Erythroblast (primary cell): ENCODE results near the gene HMOX2.

ENCODE experiments used
- DNase-seq, 2 experiments: peaks; one replicate each; lab custom pipeline; 2025; lab: John Stamatoyannopoulos, UW
- GATA1 ChIP-seq: IDR thresholded peaks from 2 replicates; pipeline ENCODE4 v1.6.1; 2011; ENCODE audit warnings: low read depth, mild to moderate bottlenecking, control low read depth, low read length, moderate library complexity
- POLR2A ChIP-seq: IDR thresholded peaks from 2 replicates; pipeline ENCODE4 v1.6.1; 2011; ENCODE audit warnings: mild to moderate bottlenecking, low read length

The HMOX2 gene

DNA sequence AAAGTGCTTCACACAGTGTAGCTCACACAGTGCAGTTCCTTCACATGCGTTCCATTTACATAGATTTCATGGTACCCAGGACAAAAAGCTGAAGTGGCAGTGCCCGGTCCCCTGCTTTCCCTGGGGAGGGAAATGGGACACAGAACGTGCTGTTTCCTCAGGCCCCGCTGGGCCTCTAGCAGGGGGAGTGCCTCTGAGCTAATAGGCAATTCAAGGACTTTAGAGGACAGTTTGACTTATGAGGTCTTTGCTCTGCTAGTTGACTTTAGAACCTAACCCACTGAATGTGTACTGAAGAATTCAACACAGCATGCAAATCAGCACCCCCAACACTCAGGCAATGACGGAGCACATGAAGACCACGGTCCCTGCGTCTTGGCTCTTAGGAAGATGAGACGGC lies 55.6 kb downstream of the HMOX2 start:
- no peak for TF ChIP-seq GATA1
- TF ChIP-seq POLR2A: no peak
- DNase-seq: no peak

DNA sequence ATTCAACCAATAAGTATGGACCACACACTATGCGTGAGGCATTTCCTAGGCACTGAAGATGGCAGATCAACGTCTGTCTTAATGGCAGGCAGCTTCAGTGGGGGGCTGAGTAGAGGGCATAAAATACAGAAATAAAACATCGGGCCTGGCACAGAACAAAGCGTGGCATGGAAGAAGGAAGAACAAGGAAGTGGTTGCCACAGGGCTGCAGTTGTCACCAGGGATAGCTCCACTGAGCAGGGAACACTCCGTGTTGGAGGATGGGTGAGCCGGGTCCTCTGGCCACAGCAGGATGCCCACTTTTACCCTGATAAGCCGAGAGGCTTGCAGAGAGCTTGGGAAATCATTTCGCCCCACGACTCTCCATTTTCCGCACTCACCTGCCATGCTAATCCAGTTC lies 56.0 kb downstream of the HMOX2 start:
- TF ChIP-seq POLR2A (no peak), GATA1 (no peak)
- DNase-seq: no peak

DNA sequence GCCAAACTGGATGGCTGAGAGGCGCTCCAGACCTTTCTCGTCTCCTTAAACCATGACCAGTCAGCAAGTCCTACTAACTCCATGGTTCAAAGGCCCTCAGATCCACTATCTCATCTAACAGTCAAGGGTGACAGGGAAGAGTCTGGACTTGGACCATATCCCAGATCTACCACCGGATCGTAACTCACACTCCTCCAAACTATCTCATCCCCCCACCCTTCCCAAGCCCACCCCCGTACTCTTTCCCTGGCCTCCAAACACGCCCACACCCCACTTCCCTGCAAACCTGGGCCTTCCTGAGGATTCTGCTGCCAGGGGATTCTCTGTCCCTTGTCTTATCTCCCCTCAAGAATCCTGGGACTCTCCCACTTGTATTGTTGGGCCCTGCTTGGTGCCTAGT lies 57.3 kb downstream of the HMOX2 start:
- TF ChIP-seq POLR2A (no peak), GATA1 (no peak)
- DNase-seq: no peak

DNA sequence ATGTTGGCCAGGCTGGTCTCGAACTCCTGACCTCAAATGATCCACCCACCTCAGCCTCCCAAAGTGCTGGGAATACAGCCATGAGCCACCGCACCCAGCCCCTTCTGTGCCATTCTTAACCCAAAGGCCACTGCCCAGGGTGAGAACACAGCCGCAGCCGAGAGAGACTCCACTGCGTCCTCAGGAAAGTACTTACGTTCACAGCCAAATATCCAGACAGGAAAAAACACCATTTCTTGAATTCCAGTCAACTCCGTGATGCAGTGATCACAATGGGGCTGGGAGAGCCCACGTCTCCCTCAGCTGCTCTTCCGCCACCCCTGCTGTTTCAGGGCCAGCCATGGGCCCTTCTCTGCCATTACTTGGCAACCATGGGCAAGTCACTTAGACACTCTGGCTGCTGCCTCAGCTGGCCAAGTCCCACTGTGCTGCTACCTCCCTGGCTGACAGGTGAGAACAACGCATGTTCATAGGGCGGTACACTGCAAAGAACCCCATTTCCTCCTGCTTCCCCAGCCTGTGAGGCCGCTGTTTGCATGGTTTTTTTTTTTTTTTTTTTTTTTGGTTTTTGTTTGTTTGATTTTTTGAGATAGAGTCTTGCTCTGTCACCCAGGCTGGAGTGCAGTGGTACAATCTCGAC lies 58.1 kb downstream of the HMOX2 start:
- DNase-seq: no peak
- TF ChIP-seq GATA1 (no peak), POLR2A (no peak)

DNA sequence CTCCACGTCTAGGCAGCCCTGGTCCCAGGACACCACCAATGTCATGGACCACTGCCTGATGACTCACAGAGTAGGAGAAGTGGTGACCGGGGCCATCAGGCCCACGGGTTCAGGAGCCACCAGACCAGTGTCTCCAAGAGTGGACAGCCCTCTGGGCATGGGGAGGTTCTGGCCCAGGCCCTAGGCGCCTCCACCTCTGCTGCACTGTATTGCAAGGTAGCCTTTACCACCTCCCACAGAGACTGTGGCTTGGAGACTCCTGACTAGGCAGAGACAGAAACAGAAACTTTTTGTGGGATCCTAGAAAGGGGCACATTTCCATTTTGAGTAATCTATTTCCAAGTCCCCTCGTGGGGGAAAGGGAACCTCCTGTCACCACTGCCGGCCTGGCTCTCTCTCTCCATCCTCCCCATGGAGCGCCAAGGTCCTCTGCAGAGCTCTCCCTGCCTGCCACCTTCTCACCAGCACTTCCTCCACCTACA lies 59.5 kb downstream of the HMOX2 start:
- no peak for DNase-seq
- no peak for TF ChIP-seq GATA1
- no peak for TF ChIP-seq POLR2A

DNA sequence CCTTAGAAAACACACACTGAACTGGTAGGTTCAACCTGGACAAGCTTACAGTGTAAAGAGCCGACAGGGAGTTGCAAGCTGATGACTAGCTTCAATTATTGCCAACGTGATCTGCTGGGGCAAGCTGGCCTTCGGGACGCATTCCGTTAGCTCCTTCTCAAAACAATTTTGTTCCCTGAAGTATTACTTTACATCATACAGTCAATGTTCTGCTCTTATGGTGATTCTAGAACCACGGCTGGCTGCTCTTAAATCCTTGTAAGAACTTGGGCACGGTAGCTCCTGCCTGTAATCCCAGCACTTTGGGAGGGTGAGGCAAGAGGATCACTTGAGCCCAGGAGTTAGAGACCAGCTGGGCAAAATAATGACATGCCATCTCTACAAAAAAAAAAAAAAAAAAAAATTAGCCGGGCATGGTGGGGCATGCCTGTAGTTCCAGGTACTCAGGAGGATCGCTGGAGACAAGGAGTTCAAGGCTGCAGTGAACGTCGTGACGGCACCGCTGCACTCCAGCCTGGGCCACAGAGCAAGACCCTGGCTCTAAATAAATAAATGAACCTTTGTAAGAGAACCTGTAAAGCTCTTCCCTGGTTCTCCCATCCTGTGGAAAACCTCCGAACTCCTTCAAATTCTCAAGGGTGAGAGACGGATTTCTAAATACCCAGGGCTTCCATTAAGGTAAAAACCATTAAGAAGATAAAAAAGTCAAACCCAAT lies 60.4 kb downstream of the HMOX2 start:
- DNase-seq: no peak
- TF ChIP-seq POLR2A (no peak), GATA1 (no peak)

DNA sequence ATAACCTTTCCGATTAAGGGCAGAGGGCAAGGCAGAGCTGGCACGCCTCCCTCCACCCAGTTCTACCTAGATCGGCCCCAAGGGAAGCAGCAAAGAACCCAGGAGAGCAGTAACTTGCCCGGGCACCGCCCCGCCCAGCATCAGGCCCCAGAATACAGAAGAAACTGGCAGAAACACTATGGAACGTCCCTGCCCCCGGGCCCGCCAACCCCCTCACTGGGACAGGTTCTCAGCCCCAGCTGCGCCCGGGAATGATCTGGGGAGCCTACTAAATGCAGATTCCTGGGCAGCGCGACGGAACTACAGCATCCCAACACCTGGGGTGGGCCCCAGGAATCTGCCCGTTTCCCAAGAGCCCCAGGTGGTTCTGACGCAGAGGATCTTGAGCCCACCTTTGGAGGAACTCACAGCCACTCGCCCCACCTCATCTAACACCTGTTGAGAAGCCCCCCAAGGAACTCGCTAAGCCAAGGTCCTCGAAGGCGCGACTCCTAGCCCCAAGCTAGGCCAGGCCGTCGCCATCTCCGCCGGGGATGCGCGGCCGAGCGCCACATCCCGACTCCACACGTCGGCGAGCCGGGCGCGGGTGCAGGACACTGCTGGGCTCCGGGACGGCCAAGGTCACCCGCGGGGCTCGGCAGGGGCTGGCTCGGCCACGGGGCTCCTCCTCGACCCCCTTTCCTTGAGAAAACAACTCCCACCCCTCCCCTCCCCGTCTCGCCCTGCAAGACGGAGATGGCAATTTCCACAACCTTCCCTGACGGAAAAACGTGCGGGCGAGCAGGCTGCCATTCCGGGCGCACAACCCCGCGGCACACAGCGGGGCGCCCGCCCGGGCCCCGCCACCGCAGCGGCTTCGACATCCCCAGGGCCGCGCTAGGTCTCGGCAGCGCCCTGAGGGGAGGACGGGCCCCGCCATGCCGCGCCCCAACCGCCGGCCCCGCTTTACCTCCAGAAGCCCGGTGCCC lies 61.5 kb downstream of the HMOX2 start:
- peak in 1 of 2 experiments; percentile 67 for DNase-seq
- no peak for TF ChIP-seq POLR2A
- TF ChIP-seq GATA1: no peak

DNA sequence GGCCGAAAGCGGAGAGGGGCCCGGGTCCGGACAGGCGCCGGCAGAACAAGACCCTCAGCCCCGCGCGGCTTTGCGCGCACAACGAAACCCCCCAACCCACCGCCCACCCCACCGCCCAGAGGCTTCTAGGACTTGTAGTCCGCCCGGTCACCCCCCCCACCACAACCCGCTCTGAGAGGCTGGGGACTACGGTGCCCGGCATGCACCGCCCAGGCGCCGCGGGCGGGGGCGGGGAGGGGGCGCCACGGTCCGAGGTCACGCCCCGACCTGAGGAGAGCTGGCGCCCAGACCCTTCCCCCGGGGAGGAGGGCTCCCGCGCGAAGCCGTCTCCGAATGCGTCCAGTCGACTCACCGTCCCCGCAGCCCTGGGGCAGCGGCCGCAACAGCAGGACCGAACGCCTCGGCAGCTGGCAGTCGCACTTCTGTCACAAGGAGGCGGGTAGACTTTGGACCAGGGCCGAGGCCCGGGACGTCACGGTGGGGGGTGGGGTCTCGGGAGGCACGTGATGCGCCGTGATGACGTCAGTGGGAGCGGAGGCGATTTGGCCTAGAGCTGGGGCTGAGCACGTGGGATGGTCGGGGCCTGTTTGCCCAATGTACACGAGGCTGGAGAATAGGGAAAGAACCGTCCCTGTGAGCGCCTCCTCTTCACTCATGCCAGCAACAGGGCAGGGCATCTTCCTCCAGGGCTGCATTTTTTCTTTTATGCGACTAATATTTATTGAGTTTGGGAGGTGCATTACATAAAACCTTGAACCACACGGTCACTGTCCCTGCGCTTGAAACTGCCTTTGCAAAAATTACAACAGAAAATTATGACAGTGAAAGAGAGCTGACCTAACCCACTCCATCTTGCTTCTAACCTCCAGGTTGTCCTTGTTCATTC lies 62.4 kb downstream of the HMOX2 start, which contains the start of gene CDIP1:
CDIP1 (minus strand) TSS at position 424 of the 886 bp plus-strand sequence. CDS start 24,643 bp downstream, outside the sequence.
- TF ChIP-seq POLR2A: peak; percentile 61
- TF ChIP-seq GATA1: no peak
- peak; percentile 94 to 96 for DNase-seq

DNA sequence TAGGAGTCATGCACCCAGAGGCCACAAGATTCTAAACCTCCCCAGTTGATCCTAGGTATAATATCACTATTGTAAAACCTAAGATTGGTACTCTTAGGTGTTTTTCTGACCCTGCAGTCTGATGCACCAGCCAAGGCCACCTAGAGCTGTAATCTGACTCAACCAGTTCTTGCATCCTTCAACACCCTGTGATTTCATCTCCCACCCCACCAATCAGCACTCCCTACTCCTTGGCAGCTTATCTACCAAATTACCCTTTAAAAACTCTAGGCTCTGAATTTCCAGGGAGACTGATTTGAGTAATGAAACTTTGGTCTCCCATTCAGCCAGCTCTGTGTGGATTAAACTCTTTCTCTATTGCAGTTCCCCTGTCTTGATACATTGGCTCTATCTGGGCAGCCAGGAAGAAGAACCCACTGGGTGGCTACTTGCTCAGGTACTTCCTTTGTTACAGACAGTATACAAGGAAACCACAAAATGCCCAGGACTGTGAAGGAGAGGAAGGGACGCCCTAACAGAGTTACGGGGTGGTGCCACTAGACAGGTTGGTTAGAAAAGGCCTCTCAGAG lies 63.6 kb downstream of the HMOX2 start:
- TF ChIP-seq POLR2A (no peak), GATA1 (no peak)
- DNase-seq: no peak

DNA sequence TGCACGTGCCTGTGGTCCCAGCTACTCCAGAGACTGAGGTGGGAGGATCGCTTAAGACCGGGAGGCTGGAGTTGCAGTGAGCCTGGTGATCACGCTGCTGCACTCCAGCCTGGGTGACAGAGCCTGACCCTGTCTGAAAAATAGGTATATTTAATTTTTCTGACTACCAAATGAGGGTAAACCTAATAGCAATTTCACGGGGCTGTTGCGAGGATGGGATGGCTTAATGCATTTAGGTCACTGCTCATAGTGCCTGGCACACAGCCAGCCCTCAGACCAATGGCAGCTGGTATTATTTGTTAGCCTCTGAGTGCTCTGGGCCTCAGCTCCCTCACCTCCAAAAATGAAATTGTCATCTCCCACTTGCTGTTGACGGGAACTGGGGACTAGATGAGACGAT lies 68.3 kb downstream of the HMOX2 start:
- no peak for DNase-seq
- TF ChIP-seq GATA1: no peak
- TF ChIP-seq POLR2A: no peak

DNA sequence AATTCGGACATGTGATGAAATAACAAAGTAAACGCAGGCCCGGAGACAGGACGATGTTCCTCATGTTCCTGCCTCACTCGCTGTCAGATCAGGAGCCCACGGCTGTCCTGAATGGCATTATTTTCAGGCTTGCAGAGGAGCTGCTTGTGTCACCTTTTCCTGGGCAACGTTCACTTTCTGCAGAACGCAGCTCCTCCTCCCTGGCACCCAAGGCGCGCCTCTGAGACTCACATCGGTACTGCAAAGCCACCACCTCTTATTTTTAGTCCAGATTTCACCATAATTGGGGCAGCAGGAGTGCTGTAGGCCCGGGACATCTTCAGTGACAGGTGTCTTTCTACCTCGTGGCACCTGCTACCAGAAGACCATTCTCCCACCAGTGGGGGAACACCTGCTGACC lies 71.9 kb downstream of the HMOX2 start:
- DNase-seq: no peak
- TF ChIP-seq POLR2A (no peak), GATA1 (no peak)

DNA sequence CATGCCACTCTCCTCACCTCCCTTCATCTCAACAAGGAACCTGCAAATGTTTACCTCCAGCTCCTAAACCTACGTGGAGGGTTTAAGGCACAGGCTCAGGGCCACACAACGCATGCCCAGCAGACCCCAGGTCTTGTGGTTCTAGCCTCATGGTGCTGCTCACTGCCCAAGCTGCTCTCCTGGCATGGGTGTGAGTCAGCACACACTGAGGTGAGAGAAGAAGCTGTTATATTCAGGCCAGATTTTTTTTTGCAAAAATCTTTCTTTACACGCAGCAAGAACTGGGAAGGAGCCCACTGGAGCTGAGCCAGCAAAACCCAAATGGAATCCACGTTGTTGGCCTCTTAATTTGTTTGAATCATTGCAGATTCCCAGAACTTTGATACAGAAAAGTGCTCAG lies 74.4 kb downstream of the HMOX2 start:
- TF ChIP-seq GATA1 (no peak), POLR2A (no peak)
- no peak for DNase-seq
